Esophagus muscularis mucosa (tissue), 3 donors: ENCODE measurements around the gene OSBPL3.

Source experiments
- CTCF ChIP-seq, 3 experiments: fragments of 200-600 bp in 2 of 3; fragments of 450-650 bp in 1 of 3; sonication (generic) in 2 of 3; IDR thresholded peaks; one replicate each; pipeline ENCODE4 v1.5.1; 2017 to 2019; ENCODE audit warnings: antibody characterized with exemption in 3 of 3, mild to moderate bottlenecking in 2 of 3, moderate library complexity in 1 of 3
- EP300 ChIP-seq: sonication (generic); formaldehyde crosslinking; IDR thresholded peaks from one replicate; pipeline ENCODE4 v1.6.1; 2017; ENCODE audit warnings: antibody characterized with exemption

GRCh38 chr7:24826662-24827020, 153.3 kb downstream of the OSBPL3 start:
- TF ChIP-seq CTCF (IDR thresholded peaks at IDR 0.05) (no peak), EP300 (no peak)
